ENCODE measurements around the gene VEPH1. TPM values are rescaled to one million over a fixed set of nuclear protein-coding genes. Genes with fewer than 3 reads are reported as not detected.

VEPH1 gene
- total and polyA plus RNA-seq, 5 experiments from 2014 or later, result not detected

- no peaks in the 10 kb centered on the region for H3K36me3 Mint-ChIP-seq
- POLR2A ChIA-PET, result no interaction called here
- H3K4me1 Mint-ChIP-seq, result no peaks in the 10 kb centered on the region
- DNase-seq (no peak), ATAC-seq (no peak)
- H3K27ac Mint-ChIP-seq, result no peak overlapping the region
- peaks cover 7 to 17% (median 12%) of the 10 kb centered on the region in 5 donors for H3K27me3 Mint-ChIP-seq
- H3K9me3 Mint-ChIP-seq, result no peaks in the 10 kb centered on the region
- no peak overlapping the region for H3K4me3 Mint-ChIP-seq
Observed at GRCh38 chr3:157464321-157464720, 38.9 kb downstream of the VEPH1 start.

DNA sequence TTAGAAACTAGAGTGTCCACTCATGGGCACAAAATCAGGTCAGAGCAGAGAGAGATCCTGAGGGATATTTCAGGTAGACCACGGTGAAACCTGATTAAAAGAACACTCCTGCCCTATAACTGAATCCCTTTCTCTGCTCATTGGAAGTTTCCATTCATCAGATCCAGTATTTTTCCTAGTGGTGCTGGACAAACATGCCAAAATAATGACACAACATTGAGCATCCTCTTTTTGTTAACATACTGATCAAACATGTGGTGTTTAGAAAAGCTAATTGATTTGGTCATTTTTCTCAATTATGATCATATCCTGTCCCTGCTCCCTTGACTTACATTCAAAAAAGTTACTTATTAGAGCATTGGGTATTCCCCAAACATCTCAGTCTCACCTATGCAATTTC lies 39.4 kb downstream of the VEPH1 start:
- H3K36me3 Mint-ChIP-seq, result no peaks in the 10 kb centered on the region
- H3K27me3 Mint-ChIP-seq, result peaks cover 7 to 21% (median 12%) of the 10 kb centered on the region in 5 donors
- H3K27ac Mint-ChIP-seq, result no peak overlapping the region
- DNase-seq (no peak), ATAC-seq (no peak)
- no peak overlapping the region for H3K4me3 Mint-ChIP-seq
- H3K9me3 Mint-ChIP-seq, result no peaks in the 10 kb centered on the region
- POLR2A ChIA-PET, result no interaction called here
- H3K4me1 Mint-ChIP-seq, result no peaks in the 10 kb centered on the region

GRCh38 chr3:157460253-157460652 lies 43.0 kb downstream of the VEPH1 start:
- Mint-ChIP-seq H3K36me3 (no peaks in the 10 kb centered on the region), H3K4me1 (no peaks in the 10 kb centered on the region), H3K27me3 (peaks cover 15 to 41% (median 22%) of the 10 kb centered on the region in 5 donors), H3K27ac (no peak overlapping the region), H3K4me3 (no peak overlapping the region), H3K9me3 (peaks cover 0 to 5% (median 0%) of the 10 kb centered on the region in 9 donors)
- ATAC-seq (no peak), DNase-seq (no peak)
- POLR2A ChIA-PET, result no interaction called here

- no peaks in the 10 kb centered on the region for H3K4me1 Mint-ChIP-seq
- H3K27me3 Mint-ChIP-seq, result peaks cover 15 to 41% (median 22%) of the 10 kb centered on the region in 5 donors
- no peaks in the 10 kb centered on the region for H3K36me3 Mint-ChIP-seq
- DNase-seq (no peak), ATAC-seq (no peak)
- H3K4me3 Mint-ChIP-seq, result no peak overlapping the region
- H3K27ac Mint-ChIP-seq, result no peak overlapping the region
- POLR2A ChIA-PET, result no interaction called here
- peaks cover 0 to 5% (median 0%) of the 10 kb centered on the region in 9 donors for H3K9me3 Mint-ChIP-seq
Observed at GRCh38 chr3:157459706-157460105, 43.5 kb downstream of the VEPH1 start.

DNA sequence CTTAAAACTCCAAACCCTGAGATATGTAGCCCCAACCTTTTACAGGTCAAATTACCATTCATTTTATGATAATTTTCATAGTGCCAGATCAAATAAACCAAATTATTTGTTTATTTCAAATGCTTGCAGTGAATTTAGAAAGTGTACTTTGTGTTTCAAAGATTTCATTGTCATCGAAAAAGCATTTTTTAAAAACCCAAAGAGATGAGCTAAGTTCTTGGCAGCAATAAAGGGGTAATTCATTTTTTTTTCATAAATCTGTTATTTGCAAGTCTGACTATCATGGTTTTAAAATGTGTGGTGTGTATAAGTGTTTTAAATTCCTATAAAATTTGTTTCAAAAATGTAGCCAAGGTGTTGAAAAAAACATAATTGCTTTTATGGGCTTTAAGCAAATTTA lies 49.4 kb downstream of the VEPH1 start:
- POLR2A ChIA-PET, result no interaction called here
- Mint-ChIP-seq H3K27ac (no peak overlapping the region), H3K27me3 (peaks cover 16 to 40% (median 17%) of the 10 kb centered on the region in 5 donors), H3K4me3 (no peak overlapping the region), H3K4me1 (no peaks in the 10 kb centered on the region), H3K36me3 (no peaks in the 10 kb centered on the region), H3K9me3 (peaks cover 0 to 5% (median 0%) of the 10 kb centered on the region in 9 donors)
- DNase-seq (no peak), ATAC-seq (no peak)

- no peaks in the 10 kb centered on the region for H3K36me3 Mint-ChIP-seq
- H3K4me3 Mint-ChIP-seq, result no peak overlapping the region
- no peak overlapping the region for H3K27ac Mint-ChIP-seq
Observed at GRCh38 chr3:157452097-157452496, 51.1 kb downstream of the VEPH1 start.

GRCh38 chr3:157447026-157447694 lies 56.1 kb downstream of the VEPH1 start:
- H3K9me3 Mint-ChIP-seq, result peaks cover 0 to 2% (median 0%) of the 10 kb centered on the region in 9 donors
- H3K36me3 Mint-ChIP-seq, result no peaks in the 10 kb centered on the region
- H3K4me1 Mint-ChIP-seq, result no peaks in the 10 kb centered on the region
- ATAC-seq (no peak), DNase-seq (no peak)
- no peak overlapping the region for H3K4me3 Mint-ChIP-seq
- peaks cover 2 to 7% (median 3%) of the 10 kb centered on the region in 5 donors for H3K27me3 Mint-ChIP-seq
- H3K27ac Mint-ChIP-seq, result no peak overlapping the region
- POLR2A ChIA-PET, result no interaction called here

More at GRCh38 chr3:157452097-157452496, 51.1 kb downstream of the VEPH1 start:
- Mint-ChIP-seq H3K27me3 (peaks cover 7 to 26% (median 8%) of the 10 kb centered on the region in 5 donors), H3K4me1 (no peaks in the 10 kb centered on the region), H3K9me3 (peaks cover 0 to 5% (median 0%) of the 10 kb centered on the region in 9 donors)
- DNase-seq (no peak), ATAC-seq (no peak)
- POLR2A ChIA-PET, result no interaction called here

DNA sequence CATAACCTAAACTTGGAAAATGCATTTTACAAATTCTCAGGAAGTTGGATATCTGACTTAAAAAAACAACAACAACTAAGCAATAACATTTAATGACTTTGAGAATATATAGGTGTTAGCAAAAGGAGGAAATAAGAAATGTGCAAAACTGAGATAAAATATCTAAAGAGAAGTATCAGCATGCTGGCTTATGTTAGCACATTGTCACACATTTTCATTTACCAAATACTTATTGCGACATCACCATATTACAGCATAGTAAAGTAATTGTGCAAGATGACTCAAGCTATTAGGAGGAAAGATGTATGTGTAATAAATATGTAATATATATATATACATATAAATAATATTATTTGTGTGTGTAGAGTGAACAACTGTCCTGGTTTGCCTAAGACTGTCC lies 57.4 kb downstream of the VEPH1 start:
- Mint-ChIP-seq H3K27me3 (peaks cover 0 to under 1% (median 0%) of the 10 kb centered on the region in 5 donors), H3K27ac (no peak overlapping the region), H3K9me3 (peaks cover 0 to 2% (median 0%) of the 10 kb centered on the region in 9 donors), H3K36me3 (no peaks in the 10 kb centered on the region), H3K4me3 (no peak overlapping the region), H3K4me1 (no peaks in the 10 kb centered on the region)
- POLR2A ChIA-PET, result no interaction called here
- ATAC-seq (no peak), DNase-seq (no peak)

GRCh38 chr3:157444797-157445184 lies 58.4 kb downstream of the VEPH1 start:
- no peak for ATAC-seq
- Mint-ChIP-seq H3K36me3 (no peaks in the 10 kb centered on the region), H3K27me3 (peaks cover 0 to 2% (median 0%) of the 10 kb centered on the region in 5 donors), H3K9me3 (peaks cover 0 to 2% (median 0%) of the 10 kb centered on the region in 9 donors), H3K4me1 (no peaks in the 10 kb centered on the region), H3K27ac (no peak overlapping the region), H3K4me3 (no peak overlapping the region)
- no peak for DNase-seq
- POLR2A ChIA-PET, result no interaction called here

- DNase-seq (no peak), ATAC-seq (no peak)
- POLR2A ChIA-PET, result no interaction called here
- no peaks in the 10 kb centered on the region for H3K36me3 Mint-ChIP-seq
- H3K27ac Mint-ChIP-seq, result no peak overlapping the region
- H3K9me3 Mint-ChIP-seq, result peaks cover 0 to 2% (median 0%) of the 10 kb centered on the region in 9 donors
- H3K4me1 Mint-ChIP-seq, result no peaks in the 10 kb centered on the region
- H3K4me3 Mint-ChIP-seq, result no peak overlapping the region
- H3K27me3 Mint-ChIP-seq, result peaks cover 0 to 6% (median 2%) of the 10 kb centered on the region in 5 donors
Observed at GRCh38 chr3:157443905-157444796, 59.1 kb downstream of the VEPH1 start.

- no peaks in the 10 kb centered on the region for H3K36me3 Mint-ChIP-seq
Observed at GRCh38 chr3:157442729-157443128, 60.5 kb downstream of the VEPH1 start.

DNA sequence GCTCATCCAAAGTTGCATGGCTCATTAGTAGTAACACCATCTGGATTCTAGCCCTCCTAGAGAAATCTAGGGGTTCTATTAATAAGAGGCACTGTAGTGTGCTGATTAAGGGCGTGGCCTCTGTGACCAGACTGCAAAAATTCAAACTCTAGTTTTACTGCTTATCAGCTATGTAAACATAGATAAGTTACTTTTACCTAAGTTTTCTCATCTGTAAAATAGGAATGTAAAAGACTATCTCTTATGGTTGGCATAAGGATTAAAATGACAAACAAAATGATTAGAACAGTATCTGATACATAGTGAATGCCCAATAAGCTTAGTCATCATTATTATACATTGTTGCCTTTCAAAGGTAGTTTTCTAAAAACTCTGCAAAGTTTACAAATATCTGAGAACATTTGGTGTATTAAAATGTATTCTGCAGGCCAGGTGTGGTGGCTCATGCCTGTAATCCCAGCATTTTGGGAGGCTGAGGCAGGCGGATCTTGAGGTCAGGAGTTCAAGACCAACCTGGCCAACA lies 62.1 kb downstream of the VEPH1 start:
- Mint-ChIP-seq H3K9me3 (no peaks in the 10 kb centered on the region), H3K4me1 (peaks cover 4 to 13% (median 9%) of the 10 kb centered on the region in 4 donors), H3K27ac (no peak overlapping the region), H3K27me3 (peaks cover 16 to 33% (median 20%) of the 10 kb centered on the region in 5 donors), H3K36me3 (peaks cover 0 to 6% (median 5%) of the 10 kb centered on the region in 3 donors), H3K4me3 (no peak overlapping the region)
- POLR2A ChIA-PET, result no interaction called here
- no peak for DNase-seq
- no peak for ATAC-seq

More at GRCh38 chr3:157442729-157443128, 60.5 kb downstream of the VEPH1 start:
- Mint-ChIP-seq H3K9me3 (no peaks in the 10 kb centered on the region), H3K27ac (no peak overlapping the region), H3K4me1 (peaks cover 0 to 3% (median 0%) of the 10 kb centered on the region in 4 donors), H3K4me3 (no peak overlapping the region), H3K27me3 (peaks cover 9 to 19% (median 10%) of the 10 kb centered on the region in 5 donors)
- POLR2A ChIA-PET, result no interaction called here
- DNase-seq (no peak), ATAC-seq (no peak)

DNA sequence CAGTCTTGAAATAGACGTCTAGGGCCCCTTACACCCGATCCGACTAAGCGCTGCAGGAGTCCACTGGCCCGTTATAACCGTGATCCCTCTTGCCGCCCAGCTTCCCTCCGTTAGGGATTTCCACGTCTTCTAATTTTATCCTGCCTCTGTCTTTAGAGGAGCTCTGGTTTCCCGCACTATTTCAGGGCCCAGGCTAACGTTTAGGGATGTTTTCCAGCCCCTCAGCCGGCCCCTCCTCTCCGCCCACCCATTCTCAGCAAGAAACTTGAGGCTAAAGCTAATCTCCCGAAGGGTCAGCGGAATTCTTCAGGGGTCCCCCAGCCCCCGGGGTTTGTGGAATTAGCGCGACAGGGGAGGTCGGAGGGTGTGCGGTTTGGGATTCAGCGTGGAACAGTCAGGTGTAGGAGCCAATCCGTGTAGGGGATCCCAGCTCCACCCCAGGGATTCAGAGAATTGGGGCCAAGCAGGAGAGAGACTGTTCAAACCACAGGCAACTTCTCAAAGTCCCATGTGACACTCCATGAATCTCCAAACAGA lies 65.0 kb downstream of the VEPH1 start:
- peak overlapping the region in 1 of 10 donors; percentile 15 for H3K4me3 Mint-ChIP-seq
- no peak for DNase-seq
- H3K36me3 Mint-ChIP-seq, result peaks cover 5 to 13% (median 7%) of the 10 kb centered on the region in 3 donors
- H3K27me3 Mint-ChIP-seq, result peaks cover 16 to 44% (median 25%) of the 10 kb centered on the region in 5 donors
- no peak overlapping the region for H3K27ac Mint-ChIP-seq
- POLR2A ChIA-PET, result no interaction called here
- no peaks in the 10 kb centered on the region for H3K9me3 Mint-ChIP-seq
- peaks cover 4 to 13% (median 9%) of the 10 kb centered on the region in 4 donors for H3K4me1 Mint-ChIP-seq
- ATAC-seq, result no peak
